GM18498 (cell line): ENCODE results near the gene TMC7.

Experiments
- ATAC-seq: cut with Tn5 transposase; IDR thresholded peaks from one replicate; pipeline ENCODE4 v1.9.1; 2021; ENCODE audit warnings: mild to moderate bottlenecking, moderate library complexity; ENCODE audit not compliant: unreplicated experiment

Gene TMC7

DNA sequence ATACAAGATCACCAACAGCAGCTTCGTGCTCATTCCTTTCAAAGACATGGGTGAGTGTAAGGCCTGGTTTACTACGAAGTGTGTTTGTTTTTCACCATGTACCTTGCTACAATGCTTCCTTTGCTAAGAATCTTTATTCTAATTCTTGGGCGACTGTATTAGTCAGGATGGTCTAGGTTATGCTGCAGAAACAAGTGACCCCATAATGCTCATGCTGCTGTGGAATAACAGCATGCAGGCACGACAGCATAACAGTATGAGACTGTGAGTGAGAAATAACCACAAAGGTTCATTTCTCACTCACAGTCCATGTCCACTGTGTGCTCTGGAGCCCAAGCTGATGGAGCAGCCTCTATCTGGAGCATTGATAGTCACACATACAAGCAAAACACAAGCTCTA, 38.0 kb downstream of the TMC7 start:
- no peak for ATAC-seq

DNA sequence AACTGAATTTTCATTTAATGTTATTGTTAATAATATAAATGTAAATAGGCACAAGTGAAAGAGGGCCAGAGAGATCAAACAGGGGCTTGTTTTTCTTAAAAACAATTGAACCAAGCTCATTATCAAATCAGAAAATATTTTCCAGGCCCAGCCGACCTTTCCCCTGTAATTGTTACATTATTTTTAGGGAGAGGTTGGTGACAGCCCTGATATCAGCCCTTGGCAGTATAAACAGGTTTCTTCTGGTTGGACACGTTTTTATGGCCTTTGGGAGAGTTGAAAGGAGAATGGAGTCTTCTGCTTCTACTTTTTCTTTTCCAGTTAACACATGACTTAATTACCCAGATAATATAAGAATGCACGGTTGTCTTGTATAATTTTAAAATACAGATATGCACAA, 43.7 kb downstream of the TMC7 start:
- no peak for ATAC-seq

- ATAC-seq, result no peak
These were observed 46.2 kb downstream of the TMC7 start for GRCh38 chr16:19029980-19030379.

GRCh38 chr16:19031738-19032137, 48.0 kb downstream of the TMC7 start:
- ATAC-seq, result no peak

DNA sequence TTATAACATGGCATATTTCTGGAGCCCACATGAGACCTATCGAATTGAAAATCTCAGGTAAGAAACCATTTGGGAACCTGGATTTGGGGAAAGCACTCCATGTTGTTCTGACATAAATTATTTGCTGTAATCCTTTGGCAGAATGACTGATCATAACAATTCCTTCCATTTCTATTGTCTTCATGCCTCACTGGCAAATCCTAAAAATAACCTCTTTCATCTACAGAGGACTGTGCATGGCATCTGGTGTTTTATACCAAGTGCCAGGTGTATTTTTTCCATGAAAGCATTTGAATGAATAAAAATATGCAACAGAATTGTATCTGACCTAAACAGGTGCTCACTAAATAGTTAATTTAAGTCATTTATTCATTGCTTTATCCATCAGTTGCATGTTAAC, 50.0 kb downstream of the TMC7 start:
- ATAC-seq, result no peak

GRCh38 chr16:19040400-19040799, 56.7 kb downstream of the TMC7 start:
- ATAC-seq, result no peak

DNA sequence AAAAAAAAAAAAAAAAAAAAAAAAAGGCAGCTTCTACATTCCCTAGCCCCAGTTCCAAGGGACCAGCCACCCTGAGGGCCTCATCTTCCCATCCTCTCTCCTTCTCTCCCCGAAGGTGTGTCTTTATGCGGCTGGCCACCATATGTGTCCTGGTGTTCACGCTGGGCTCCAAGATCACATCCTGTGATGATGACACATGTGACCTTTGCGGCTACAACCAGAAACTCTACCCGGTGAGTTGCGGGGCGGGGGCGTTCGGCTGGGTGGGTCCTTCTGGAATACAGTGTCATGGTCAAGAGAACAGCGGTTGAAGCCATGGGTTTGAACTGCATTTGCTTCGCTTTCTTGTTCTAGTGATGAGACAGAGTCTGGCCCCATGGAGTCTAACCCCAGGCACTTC, 61.0 kb downstream of the TMC7 start:
- no peak for ATAC-seq

- ATAC-seq, result no peak
These were observed 62.3 kb downstream of the TMC7 start for GRCh38 chr16:19046062-19046461.

DNA sequence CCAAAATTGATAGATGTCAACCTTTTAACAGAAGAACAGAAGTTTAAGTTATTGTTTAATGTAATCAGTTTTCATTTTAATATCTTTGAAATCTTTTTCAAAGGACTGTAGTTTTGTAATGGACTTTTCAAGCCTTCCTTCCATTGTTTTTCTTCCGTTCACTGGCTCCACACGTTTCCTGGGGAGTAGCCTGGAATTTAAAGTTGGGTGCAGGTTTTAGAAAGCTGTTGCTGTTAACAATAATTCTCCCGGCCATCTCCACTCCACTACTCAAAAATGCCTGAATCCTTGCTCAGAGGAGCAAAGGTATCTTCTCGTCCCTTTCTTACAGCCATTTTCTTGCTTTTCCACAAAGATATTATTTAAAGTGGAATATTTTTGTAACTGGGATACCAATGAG, 79.0 kb downstream of the TMC7 start:
- ATAC-seq, result no peak

DNA sequence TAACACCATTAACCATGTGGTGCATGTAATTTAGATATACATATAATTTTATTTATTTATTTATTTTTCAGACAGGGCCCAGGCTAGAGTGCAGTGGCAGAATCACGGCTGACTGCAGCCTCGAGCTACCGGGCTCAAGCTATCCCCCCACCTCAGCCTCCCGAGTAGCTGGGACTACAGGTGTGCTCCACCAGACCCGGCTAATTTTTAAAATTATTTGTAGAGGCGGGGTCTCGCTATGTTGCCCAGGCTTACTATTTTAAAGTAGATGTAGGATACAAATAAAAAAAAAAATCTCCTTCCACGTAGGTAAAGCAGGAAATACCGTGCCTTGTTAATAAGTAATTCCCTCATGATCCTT, 83.2 kb downstream of the TMC7 start:
- no peak for ATAC-seq

- peak; percentile 91 for ATAC-seq
These were observed 83.9 kb downstream of the TMC7 start, which contains the start of gene COQ7 for GRCh38 chr16:19067349-19068236. Gene COQ7 (plus strand): TSS chr16:19067614. CDS start chr16:19067665, 51 bp downstream.

- ATAC-seq, result no peak
These were observed 84.6 kb downstream of the TMC7 start for GRCh38 chr16:19068237-19068815.

GRCh38 chr16:19071811-19072777, 88.4 kb downstream of the TMC7 start:
- no peak for ATAC-seq

GRCh38 chr16:19073344-19073743, 89.6 kb downstream of the TMC7 start:
- no peak for ATAC-seq

GRCh38 chr16:19073863-19074262, 90.1 kb downstream of the TMC7 start:
- no peak for ATAC-seq

DNA sequence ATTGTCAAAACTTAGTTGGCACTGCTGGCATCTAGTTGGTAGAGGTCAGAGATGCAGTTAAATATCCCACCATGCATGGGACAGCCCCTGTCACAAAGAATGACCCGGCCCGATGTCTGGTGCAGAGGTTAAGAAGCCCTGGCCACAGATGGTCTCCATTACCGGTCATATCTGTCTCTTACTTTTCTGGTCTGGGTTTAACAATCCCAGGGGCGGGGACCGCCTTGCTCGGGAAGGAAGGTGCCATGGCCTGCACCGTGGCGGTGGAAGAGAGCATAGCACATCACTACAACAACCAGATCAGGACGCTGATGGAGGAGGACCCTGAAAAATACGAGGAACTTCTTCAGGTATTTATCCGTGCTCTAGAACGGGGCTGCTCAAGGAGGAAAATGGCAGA, 91.8 kb downstream of the TMC7 start:
- ATAC-seq, result no peak

- ATAC-seq, result no peak
These were observed 94.1 kb downstream of the TMC7 start for GRCh38 chr16:19077879-19078278.

- ATAC-seq, result no peak
These were observed 99.9 kb downstream of the TMC7 start for GRCh38 chr16:19083670-19084069.

DNA sequence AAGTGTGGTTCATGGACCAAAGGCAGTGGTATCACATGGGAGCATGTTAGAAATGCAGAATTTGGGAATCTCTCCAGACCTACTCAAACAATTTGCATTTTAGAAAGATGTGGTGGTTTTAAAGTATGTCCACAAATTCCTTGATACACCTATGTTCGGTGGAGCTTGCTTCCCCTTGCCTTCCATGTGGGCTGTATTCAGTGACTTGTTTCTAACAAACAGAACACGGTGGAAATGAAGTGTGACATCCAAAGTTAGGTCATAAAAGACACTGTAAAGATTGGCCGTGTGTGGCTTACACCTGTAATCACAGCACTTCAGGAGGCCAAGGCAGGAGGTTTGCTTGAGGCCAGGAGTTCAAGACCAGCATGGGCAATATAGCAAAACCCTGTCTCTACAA, 100.4 kb downstream of the TMC7 start:
- ATAC-seq, result no peak

- no peak for ATAC-seq
These were observed 101.1 kb downstream of the TMC7 start for GRCh38 chr16:19084879-19085278.

DNA sequence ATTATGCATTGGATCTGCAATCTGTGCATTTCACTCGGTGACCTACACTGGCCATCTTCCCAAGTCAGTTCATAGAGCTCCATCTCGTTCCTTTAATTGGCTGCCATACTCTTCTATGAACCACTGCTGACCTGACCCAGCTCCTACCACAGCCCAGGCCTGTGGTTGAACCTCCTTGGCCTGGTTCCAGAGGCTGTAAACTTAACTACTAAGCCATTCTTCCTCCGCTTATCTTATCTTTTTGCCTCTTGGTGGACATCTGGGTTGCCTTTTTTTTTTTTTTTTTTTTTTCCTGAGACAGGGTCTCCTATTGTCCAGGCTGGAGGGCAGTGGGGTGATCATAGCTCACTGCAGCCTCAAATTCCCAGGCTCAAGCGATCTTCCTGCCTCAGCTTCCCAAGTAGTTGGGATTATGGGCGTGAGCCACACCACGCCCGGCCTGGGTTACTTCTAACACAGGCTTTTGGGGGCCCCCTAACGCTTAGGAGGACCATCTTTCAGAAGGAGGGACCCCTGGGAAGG, 102.0 kb downstream of the TMC7 start:
- ATAC-seq, result no peak
